Neutrophil (primary cell): Measurements from ENCODE around the gene EEA1.

ENCODE experiments used
- H3K27ac ChIP-seq: fragments of 200-600 bp; sonication (generic); 2 replicates; pipeline ENCODE4 v1.5.1; 2016; ENCODE audit warnings: mild to moderate bottlenecking, moderate library complexity
- H3K27me3 ChIP-seq: fragments of 200-600 bp; sonication (generic); 2 replicates; pipeline ENCODE4 v1.6.0; 2016; ENCODE audit warnings: mild to moderate bottlenecking
- H3K36me3 ChIP-seq: fragments of 200-600 bp; sonication (generic); 2 replicates; pipeline ENCODE4 v1.5.1; 2017
- H3K4me1 ChIP-seq, 2 experiments: fragments of 200-600 bp in 1 of 2; sonication (generic) in 1 of 2; 1 replicate in 1 of 2; 2 replicates in 1 of 2; pipeline versions ENCODE4 v1.5.1 to v1.6.1; 2013 to 2016; ENCODE audit warnings: low read depth in 1 of 2, low read length in 1 of 2, mild to moderate bottlenecking in 1 of 2, moderate library complexity in 1 of 2; ENCODE audit not compliant: control insufficient read depth in 1 of 2, insufficient read depth in 1 of 2
- H3K4me3 ChIP-seq, 2 experiments: fragments of 200-600 bp in 1 of 2; sonication (generic) in 1 of 2; 1 replicate in 1 of 2; 2 replicates in 1 of 2; pipeline ENCODE4 v1.5.1; 2013 to 2016; ENCODE audit warnings: low read depth in 1 of 2, low read length in 1 of 2, mild to moderate bottlenecking in 1 of 2, moderate library complexity in 1 of 2
- H3K9me3 ChIP-seq: fragments of 200-600 bp; sonication (generic); 2 replicates; pipeline ENCODE4 v1.5.1; 2016
- CTCF ChIP-seq: fragments of 200-600 bp; sonication (generic); IDR thresholded peaks from 2 replicates; pipeline ENCODE4 v1.5.1; 2016; ENCODE audit warnings: antibody characterized with exemption

The EEA1 gene

GRCh38 chr12:92876496-92876895 lies 52.6 kb downstream of the EEA1 start:
- Histone ChIP-seq H3K9me3 (no peaks in the 10 kb centered on the region), H3K4me3 (no peak overlapping the region), H3K4me1 (peaks cover 0 to under 1% of the 10 kb centered on the region in 2 experiments), H3K27me3 (no peaks in the 10 kb centered on the region), H3K27ac (no peak overlapping the region), H3K36me3 (peaks cover 8% of the 10 kb centered on the region)
- no peak for TF ChIP-seq CTCF

DNA sequence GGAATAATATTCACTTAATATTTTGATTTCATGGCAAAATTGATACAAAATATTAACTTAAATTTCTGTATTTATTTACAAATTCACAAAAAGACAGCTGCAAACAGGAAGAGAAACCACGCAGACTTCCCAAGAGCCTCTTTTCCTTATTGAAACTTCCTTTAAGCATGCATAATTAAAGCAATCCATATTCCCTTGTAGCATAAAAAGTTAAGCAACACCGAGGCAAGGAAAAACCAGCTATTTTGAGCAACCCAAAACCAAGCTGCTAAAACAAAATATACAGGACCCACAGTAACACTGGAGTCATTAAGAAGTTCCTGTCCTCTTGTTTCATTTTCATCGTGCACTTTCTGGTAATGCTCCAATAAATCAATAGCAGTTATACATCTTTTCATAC lies 58.0 kb downstream of the EEA1 start:
- Histone ChIP-seq H3K4me3 (no peak overlapping the region), H3K27ac (no peak overlapping the region), H3K36me3 (no peaks in the 10 kb centered on the region), H3K27me3 (no peaks in the 10 kb centered on the region), H3K4me1 (peaks cover 6 to 9% of the 10 kb centered on the region in 2 experiments), H3K9me3 (no peaks in the 10 kb centered on the region)
- no peak for TF ChIP-seq CTCF

GRCh38 chr12:92866418-92866817 lies 62.7 kb downstream of the EEA1 start:
- H3K4me1 ChIP-seq, result peaks cover 5 to 8% of the 10 kb centered on the region in 2 experiments
- H3K9me3 ChIP-seq, result no peaks in the 10 kb centered on the region
- no peak for TF ChIP-seq CTCF
- H3K27ac ChIP-seq, result no peak overlapping the region
- no peaks in the 10 kb centered on the region for H3K27me3 ChIP-seq
- H3K36me3 ChIP-seq, result peaks cover 5% of the 10 kb centered on the region
- no peak overlapping the region for H3K4me3 ChIP-seq

GRCh38 chr12:92863251-92863650 lies 65.8 kb downstream of the EEA1 start:
- TF ChIP-seq CTCF, result no peak
- Histone ChIP-seq H3K36me3 (peaks cover 12% of the 10 kb centered on the region), H3K4me1 (no peaks in the 10 kb centered on the region), H3K9me3 (no peaks in the 10 kb centered on the region), H3K4me3 (no peak overlapping the region), H3K27me3 (no peaks in the 10 kb centered on the region), H3K27ac (no peak overlapping the region)

DNA sequence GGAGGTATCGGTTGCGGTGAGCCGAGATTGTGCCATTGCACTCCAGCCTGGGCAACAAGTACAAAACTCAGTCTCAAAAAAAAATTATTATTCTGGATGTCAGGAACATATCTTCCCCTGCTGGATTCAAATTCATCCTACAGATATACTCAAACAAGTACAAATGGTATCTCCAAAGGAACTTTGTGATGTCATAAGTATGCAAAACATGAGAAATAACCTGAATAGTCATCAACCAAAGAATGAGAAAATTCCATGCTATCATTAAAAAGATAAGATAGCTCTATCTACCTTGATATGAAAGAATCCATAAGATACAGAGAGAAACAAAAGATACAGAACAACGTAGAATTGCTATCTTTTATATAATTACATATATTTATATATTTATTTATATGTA lies 67.7 kb downstream of the EEA1 start:
- no peaks in the 10 kb centered on the region for H3K9me3 ChIP-seq
- H3K27ac ChIP-seq, result no peak overlapping the region
- TF ChIP-seq CTCF, result no peak
- H3K36me3 ChIP-seq, result peaks cover 18% of the 10 kb centered on the region
- no peaks in the 10 kb centered on the region for H3K4me1 ChIP-seq
- H3K27me3 ChIP-seq, result no peaks in the 10 kb centered on the region
- H3K4me3 ChIP-seq, result no peak overlapping the region

DNA sequence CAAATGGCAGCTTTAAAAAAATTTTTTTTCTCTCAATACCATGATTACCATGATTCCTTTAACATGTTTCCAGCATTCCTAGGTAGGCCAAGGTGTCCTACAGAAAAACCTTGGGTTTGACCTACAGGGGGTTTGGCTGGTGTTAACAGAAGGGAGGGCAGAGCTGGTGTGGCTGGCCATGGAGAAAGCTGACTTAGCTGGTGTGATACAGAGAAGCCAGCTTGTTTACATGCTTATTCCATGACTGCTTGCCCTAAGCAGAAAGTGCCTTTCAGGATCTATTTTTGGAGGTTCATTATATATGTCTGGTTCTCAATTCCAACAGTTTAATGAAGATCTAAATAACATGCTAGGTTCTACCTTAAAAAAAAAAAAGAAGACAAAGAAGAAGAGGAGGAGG lies 68.6 kb downstream of the EEA1 start:
- Histone ChIP-seq H3K27me3 (no peaks in the 10 kb centered on the region), H3K36me3 (peaks cover 18% of the 10 kb centered on the region), H3K9me3 (no peaks in the 10 kb centered on the region), H3K4me3 (no peak overlapping the region), H3K4me1 (no peaks in the 10 kb centered on the region), H3K27ac (no peak overlapping the region)
- TF ChIP-seq CTCF, result no peak
